Measurements from ENCODE around the gene HTR1B.

The HTR1B gene

GRCh38 chr6:77416839-77417238 lies 46.5 kb downstream of the HTR1B start:
- Histone ChIP-seq H3K9me3 (ENCODE audit: insufficient read depth, low read length) (no peaks in the 10 kb centered on the region), H3K4me3 (ENCODE audit: insufficient read length, low read depth) (no peak overlapping the region), H3K27me3 (ENCODE audit: insufficient read depth, insufficient read length) (no peaks in the 10 kb centered on the region), H3K9ac (ENCODE audit: insufficient read length, low read depth) (no peak overlapping the region), H3K36me3 (ENCODE audit: insufficient read depth, insufficient read length, low read length) (no peaks in the 10 kb centered on the region), H3K4me1 (ENCODE audit: insufficient read depth, insufficient read length) (no peaks in the 10 kb centered on the region)
- TF ChIP-seq SUZ12 (IDR thresholded peaks at IDR 0.05; ENCODE audit: extremely low read depth, insufficient read depth, insufficient read length) = no peak
- no peak for TF ChIP-seq YY1 (IDR thresholded peaks at IDR 0.05; ENCODE audit: insufficient read depth, insufficient read length)
- TF ChIP-seq ZNF274 (IDR thresholded peaks at IDR 0.05; ENCODE audit: low read depth, low read length) = no peak
- no peak for DNase-seq (ENCODE audit: low read depth, low spot score)

- no peaks in the 10 kb centered on the region for H3K27me3 ChIP-seq (ENCODE audit: insufficient read depth, insufficient read length)
- no peak for DNase-seq (ENCODE audit: low read depth, low spot score)
- H3K4me3 ChIP-seq (ENCODE audit: insufficient read length, low read depth) = no peak overlapping the region
- H3K9ac ChIP-seq (ENCODE audit: insufficient read length, low read depth) = no peak overlapping the region
- H3K4me1 ChIP-seq (ENCODE audit: insufficient read depth, insufficient read length) = no peaks in the 10 kb centered on the region
- no peaks in the 10 kb centered on the region for H3K36me3 ChIP-seq (ENCODE audit: insufficient read depth, insufficient read length, low read length)
- no peak for TF ChIP-seq YY1 (IDR thresholded peaks at IDR 0.05; ENCODE audit: insufficient read depth, insufficient read length)
- H3K9me3 ChIP-seq (ENCODE audit: insufficient read depth, low read length) = no peaks in the 10 kb centered on the region
These were observed 47.6 kb downstream of the HTR1B start for GRCh38 chr6:77415706-77416105.
